Fibroblast of mammary gland (primary cell): ENCODE measurements around the gene BEST2.

ENCODE experiments used
- DNase-seq: peaks from one replicate; pipeline ENCODE4 v3.0.0-alpha.2; 2010; ENCODE audit warnings: low read depth
- H3K4me3 ChIP-seq: 2 replicates; pipeline ENCODE4 v1.5.1; 2011; ENCODE audit warnings: low read depth, mild to moderate bottlenecking, low read length, moderate library complexity; ENCODE audit not compliant: control insufficient read depth
- TF ChIP-seq, protein P1 (sequence below): conservative IDR thresholded peaks from 2 replicates; pipeline ENCODE4 v1.5.1; 2011; ENCODE audit warnings: low read depth, low read length, inconsistent platforms; ENCODE audit not compliant: control insufficient read depth, insufficient read depth

Gene BEST2

DNA sequence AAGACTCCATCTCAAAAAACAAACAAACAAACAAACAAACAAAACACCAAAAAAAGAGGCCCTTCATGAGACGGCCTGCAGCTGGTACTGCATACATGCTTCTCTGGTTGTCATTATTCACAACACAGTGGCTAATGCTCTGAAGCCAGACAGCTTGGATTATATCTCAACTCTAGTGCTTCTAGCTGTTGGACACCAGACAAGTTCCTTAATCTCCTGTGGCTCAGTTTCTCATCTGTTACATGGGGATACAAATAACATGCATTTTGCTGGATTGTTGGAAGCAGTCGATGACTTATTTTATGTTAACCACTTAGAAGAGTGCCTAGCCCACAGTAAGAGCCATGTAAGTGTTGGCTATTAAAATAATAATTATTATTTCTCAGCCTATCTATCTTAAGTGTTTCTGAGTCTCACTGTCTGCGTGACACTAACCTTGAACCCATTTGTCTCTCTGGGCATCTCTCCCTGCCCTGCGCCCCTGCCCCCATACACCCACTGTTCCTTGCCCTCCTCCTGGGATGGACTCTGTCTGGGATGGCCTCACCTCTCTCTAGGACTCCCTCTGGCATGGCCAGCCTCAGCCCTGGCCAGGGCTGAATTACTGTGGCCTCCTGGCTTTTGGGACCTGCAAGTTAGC lies 36.6 kb downstream of the BEST2 start:
- DNase-seq, result no peak
- TF ChIP-seq, protein P1, sequence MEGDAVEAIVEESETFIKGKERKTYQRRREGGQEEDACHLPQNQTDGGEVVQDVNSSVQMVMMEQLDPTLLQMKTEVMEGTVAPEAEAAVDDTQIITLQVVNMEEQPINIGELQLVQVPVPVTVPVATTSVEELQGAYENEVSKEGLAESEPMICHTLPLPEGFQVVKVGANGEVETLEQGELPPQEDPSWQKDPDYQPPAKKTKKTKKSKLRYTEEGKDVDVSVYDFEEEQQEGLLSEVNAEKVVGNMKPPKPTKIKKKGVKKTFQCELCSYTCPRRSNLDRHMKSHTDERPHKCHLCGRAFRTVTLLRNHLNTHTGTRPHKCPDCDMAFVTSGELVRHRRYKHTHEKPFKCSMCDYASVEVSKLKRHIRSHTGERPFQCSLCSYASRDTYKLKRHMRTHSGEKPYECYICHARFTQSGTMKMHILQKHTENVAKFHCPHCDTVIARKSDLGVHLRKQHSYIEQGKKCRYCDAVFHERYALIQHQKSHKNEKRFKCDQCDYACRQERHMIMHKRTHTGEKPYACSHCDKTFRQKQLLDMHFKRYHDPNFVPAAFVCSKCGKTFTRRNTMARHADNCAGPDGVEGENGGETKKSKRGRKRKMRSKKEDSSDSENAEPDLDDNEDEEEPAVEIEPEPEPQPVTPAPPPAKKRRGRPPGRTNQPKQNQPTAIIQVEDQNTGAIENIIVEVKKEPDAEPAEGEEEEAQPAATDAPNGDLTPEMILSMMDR, result no peak
- H3K4me3 ChIP-seq, result no peak overlapping the region

- peak overlapping the region; percentile 8 for H3K4me3 ChIP-seq
- TF ChIP-seq, protein P1, result no peak
- peak; percentile 74 for DNase-seq
Measured at GRCh38 chr19:12788682-12789097, 37.1 kb downstream of the BEST2 start.

- TF ChIP-seq, protein P1, result no peak
- DNase-seq, result no peak
- peak overlapping the region; percentile 44 for H3K4me3 ChIP-seq
Measured at GRCh38 chr19:12789098-12789903, 37.7 kb downstream of the BEST2 start.

- peak overlapping the region; percentile 44 for H3K4me3 ChIP-seq
- DNase-seq, result peak; percentile 90
- TF ChIP-seq, protein P1, result no peak
Measured at GRCh38 chr19:12789904-12790619, 38.5 kb downstream of the BEST2 start.

DNA sequence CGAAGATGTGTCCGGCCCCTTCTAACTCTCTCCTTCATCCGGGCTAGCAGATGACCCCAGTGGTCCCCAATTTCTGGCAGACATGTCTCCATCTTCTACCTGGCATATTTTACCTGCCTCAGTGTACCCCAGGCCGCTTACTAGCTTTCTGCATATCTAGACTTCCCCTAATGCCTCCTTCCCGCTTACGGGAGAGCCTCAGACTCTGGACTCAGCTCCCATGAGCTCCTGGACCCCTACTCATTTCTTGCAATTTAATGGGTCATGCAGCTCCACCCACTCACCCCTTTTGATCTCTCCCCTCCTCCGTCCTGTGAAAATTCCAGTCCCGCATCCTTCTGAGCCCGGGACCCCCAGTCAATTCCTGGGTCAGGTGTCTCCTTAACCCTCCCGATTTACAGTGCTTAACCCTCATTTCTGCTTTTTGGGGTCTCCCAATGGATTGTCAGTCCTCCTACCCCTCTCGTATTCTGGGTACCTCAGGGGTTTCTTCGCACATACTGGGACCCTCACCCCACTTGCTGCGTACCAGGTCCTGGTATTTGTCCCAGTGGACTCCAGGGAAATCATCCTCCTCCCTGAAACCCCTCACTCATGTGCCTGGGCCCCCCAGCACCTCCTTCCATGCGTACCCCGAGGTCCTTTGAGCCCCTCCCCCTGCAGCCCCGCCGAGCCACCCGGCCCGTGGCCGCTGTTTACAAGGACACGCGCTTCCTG lies 39.2 kb downstream of the BEST2 start:
- TF ChIP-seq, protein P1, result no peak
- DNase-seq, result no peak
- peak overlapping the region; percentile 44 for H3K4me3 ChIP-seq
